ENCODE data around the gene GUCY1A1. TPM values are rescaled to one million over a fixed set of nuclear protein-coding genes. Genes with fewer than 3 reads are reported as not detected.

GUCY1A1 gene, protein sequence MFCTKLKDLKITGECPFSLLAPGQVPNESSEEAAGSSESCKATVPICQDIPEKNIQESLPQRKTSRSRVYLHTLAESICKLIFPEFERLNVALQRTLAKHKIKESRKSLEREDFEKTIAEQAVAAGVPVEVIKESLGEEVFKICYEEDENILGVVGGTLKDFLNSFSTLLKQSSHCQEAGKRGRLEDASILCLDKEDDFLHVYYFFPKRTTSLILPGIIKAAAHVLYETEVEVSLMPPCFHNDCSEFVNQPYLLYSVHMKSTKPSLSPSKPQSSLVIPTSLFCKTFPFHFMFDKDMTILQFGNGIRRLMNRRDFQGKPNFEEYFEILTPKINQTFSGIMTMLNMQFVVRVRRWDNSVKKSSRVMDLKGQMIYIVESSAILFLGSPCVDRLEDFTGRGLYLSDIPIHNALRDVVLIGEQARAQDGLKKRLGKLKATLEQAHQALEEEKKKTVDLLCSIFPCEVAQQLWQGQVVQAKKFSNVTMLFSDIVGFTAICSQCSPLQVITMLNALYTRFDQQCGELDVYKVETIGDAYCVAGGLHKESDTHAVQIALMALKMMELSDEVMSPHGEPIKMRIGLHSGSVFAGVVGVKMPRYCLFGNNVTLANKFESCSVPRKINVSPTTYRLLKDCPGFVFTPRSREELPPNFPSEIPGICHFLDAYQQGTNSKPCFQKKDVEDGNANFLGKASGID
- total RNA-seq (not detected), polyA plus RNA-seq (not detected)

DNA sequence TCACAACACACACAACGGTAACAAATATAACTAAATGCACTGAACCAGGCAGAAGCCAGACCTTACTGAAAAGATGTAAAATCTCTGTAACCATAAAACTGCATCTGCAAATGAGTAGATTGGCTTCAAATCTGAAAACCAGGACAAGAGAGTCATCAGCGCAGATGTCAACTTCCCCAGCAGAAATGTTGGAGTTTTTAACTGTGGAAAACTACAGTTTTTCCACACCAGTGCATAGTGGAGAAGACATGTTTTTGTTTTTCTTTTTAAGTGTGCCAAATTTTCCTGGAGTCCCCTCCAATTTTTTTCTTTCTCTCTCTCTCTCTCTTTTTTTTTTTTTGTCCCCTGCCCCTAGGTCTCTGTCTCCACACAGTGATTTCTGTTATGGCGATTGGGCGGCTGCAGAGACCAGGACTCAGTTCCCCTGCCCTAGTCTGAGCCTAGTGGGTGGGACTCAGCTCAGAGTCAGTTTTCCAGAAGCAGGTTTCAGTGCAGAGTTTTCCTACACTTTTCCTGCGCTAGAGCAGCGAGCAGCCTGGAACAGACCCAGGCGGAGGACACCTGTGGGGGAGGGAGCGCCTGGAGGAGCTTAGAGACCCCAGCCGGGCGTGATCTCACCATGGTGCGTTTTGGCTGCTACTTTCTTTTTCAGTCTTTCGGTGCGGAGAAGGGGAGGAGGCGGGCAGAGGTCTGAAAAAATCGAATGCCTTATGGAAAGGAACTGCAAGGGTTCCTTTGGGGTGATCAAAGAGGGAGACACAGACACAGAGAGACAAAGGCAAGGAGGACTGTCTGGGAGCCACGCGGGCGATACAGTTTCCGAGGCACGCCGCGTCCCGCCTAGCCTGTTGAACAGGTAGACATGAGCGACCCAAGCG, at the start of gene GUCY1A1:
GUCY1A1 (plus strand) TSS at position 505 of the 878 bp plus-strand sequence. CDS start 30,020 bp downstream, outside the sequence.
- peaks cover 4 to 18% (median 15%) of the 10 kb centered on the region in 3 donors for H3K4me1 Mint-ChIP-seq
- peak within 1 kb of the TSS in 6 of 7 donors; percentile 52 to 87 (median 72) for H3K4me3 Mint-ChIP-seq
- H3K36me3 ChIP-seq (ENCODE audit: insufficient read depth, low read length), result no peaks in the 10 kb centered on the region
- H3K4me1 ChIP-seq (ENCODE audit: insufficient read depth, low read length), result no peaks in the 10 kb centered on the region
- H3K27ac Mint-ChIP-seq, result no peak within 1 kb of the TSS
- ChIA-PET CTCF (no interaction called here), POLR2A (no interaction called here)
- H3K27ac ChIP-seq (ENCODE audit: low read depth, low read length), result no peak within 1 kb of the TSS
- no peaks in the 10 kb centered on the region for H3K9me3 Mint-ChIP-seq
- peaks cover 8% of the 10 kb centered on the region for H3K27me3 ChIP-seq (ENCODE audit: insufficient read depth, low read length, poor library complexity, severe bottlenecking)
- H3K4me3 ChIP-seq (ENCODE audit: low read length), result no peak within 1 kb of the TSS
- H3K36me3 Mint-ChIP-seq, result no peaks in the 10 kb centered on the region
- DNase-seq, result no peak
- no peaks in the 10 kb centered on the region for H3K9me3 ChIP-seq (ENCODE audit: low read length)
- peaks cover 28 to 45% of the 10 kb centered on the region in 2 donors for H3K27me3 Mint-ChIP-seq

DNA sequence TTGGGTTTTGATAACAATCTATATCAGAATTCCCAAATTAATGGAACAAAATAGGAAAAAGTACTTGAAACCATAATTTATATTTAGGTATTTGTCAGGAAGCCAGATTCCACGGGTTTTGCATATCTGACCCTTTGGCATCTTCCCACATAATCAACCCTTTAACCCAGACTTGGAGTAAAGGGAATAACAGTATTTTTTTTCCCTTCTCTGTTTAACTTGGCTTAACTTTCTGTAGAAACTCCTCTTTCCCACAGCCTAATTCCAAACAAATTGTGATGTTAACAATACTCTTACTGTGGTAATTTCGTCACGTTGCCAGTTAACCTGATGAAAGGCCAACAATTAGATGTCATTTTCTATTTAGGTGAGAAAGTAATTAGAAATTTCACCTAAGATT, 49.4 kb upstream of the GUCY1A1 start:
- H3K36me3 Mint-ChIP-seq, result no peaks in the 10 kb centered on the region
- no peaks in the 10 kb centered on the region for H3K9me3 ChIP-seq (ENCODE audit: low read length)
- no peak overlapping the region for H3K27ac Mint-ChIP-seq
- ChIA-PET CTCF (no interaction called here), POLR2A (no interaction called here)
- H3K9me3 Mint-ChIP-seq, result peaks cover 0 to 2% (median 0%) of the 10 kb centered on the region in 5 donors
- no peak for DNase-seq
- no peaks in the 10 kb centered on the region for H3K4me1 Mint-ChIP-seq
- H3K27ac ChIP-seq (ENCODE audit: low read depth, low read length), result no peak overlapping the region
- no peaks in the 10 kb centered on the region for H3K4me1 ChIP-seq (ENCODE audit: insufficient read depth, low read length)
- H3K36me3 ChIP-seq (ENCODE audit: insufficient read depth, low read length), result no peaks in the 10 kb centered on the region
- H3K27me3 ChIP-seq (ENCODE audit: insufficient read depth, low read length, poor library complexity, severe bottlenecking), result no peaks in the 10 kb centered on the region
- H3K4me3 Mint-ChIP-seq, result no peak overlapping the region
- no peak overlapping the region for H3K4me3 ChIP-seq (ENCODE audit: low read length)
- no peaks in the 10 kb centered on the region for H3K27me3 Mint-ChIP-seq

DNA sequence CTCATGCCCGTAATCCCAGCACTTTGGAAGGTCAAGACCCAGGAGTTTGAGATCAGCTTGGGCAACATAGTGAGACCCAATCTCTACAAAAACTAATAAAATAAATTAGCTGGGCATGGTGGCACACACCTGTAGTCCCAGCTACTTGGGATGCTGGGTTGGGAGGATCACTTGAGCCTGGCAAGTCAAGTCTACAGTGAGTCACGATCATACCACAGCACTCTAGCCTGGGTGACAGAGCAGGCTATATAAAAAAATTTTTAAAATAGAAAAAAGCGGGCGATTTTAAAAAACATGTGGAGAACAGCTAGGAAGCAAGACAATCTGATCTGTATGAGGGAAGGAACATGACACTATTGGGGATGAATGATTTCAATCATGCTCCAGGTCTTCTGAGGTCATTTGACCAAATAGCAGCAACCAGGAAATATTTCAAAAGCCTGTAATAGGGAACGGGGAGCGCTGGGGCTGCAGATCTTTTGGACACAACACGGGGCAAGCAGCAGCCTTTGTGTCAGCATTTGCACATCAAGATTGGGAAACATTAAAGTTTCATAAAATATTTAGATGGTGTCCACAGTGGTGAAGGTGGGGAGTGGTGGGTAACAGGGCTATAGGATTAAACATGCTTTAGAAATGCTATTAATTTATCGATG, 48.3 kb upstream of the GUCY1A1 start:
- peaks cover 0 to 2% (median 0%) of the 10 kb centered on the region in 5 donors for H3K9me3 Mint-ChIP-seq
- Histone ChIP-seq H3K4me3 (ENCODE audit: low read length) (no peak overlapping the region), H3K9me3 (ENCODE audit: low read length) (no peaks in the 10 kb centered on the region), H3K27ac (ENCODE audit: low read depth, low read length) (no peak overlapping the region), H3K4me1 (ENCODE audit: insufficient read depth, low read length) (no peaks in the 10 kb centered on the region), H3K27me3 (ENCODE audit: insufficient read depth, low read length, poor library complexity, severe bottlenecking) (no peaks in the 10 kb centered on the region), H3K36me3 (ENCODE audit: insufficient read depth, low read length) (no peaks in the 10 kb centered on the region)
- H3K4me1 Mint-ChIP-seq, result no peaks in the 10 kb centered on the region
- H3K27ac Mint-ChIP-seq, result no peak overlapping the region
- H3K36me3 Mint-ChIP-seq, result no peaks in the 10 kb centered on the region
- DNase-seq, result no peak
- POLR2A ChIA-PET, result no interaction called here
- CTCF ChIA-PET, result no interaction called here
- H3K27me3 Mint-ChIP-seq, result no peaks in the 10 kb centered on the region
- H3K4me3 Mint-ChIP-seq, result no peak overlapping the region

DNA sequence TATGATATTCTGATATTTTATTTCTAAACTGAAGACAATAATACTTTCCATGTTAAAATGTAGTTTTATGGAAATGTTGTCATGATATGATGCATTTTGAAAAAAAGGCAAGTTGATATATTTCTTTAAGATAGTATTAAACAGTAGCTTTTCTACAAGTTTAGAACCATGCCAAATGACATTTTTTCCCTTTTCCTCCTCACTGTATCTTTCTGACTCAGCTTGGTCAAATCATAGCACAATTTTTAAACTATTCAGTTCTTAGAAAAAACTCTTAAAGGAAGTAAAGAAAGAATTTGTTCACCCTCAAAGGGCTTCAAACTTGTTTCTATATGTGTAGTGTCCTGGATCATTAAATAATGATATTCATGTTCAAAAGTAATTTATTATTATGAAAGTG, 46.0 kb upstream of the GUCY1A1 start:
- no peak overlapping the region for H3K27ac ChIP-seq (ENCODE audit: low read depth, low read length)
- Mint-ChIP-seq H3K4me3 (no peak overlapping the region), H3K4me1 (no peaks in the 10 kb centered on the region), H3K36me3 (no peaks in the 10 kb centered on the region), H3K27me3 (no peaks in the 10 kb centered on the region), H3K27ac (no peak overlapping the region), H3K9me3 (peaks cover 0 to 2% (median 0%) of the 10 kb centered on the region in 5 donors)
- ChIA-PET CTCF (no interaction called here), POLR2A (no interaction called here)
- no peaks in the 10 kb centered on the region for H3K4me1 ChIP-seq (ENCODE audit: insufficient read depth, low read length)
- H3K36me3 ChIP-seq (ENCODE audit: insufficient read depth, low read length), result no peaks in the 10 kb centered on the region
- no peak overlapping the region for H3K4me3 ChIP-seq (ENCODE audit: low read length)
- H3K27me3 ChIP-seq (ENCODE audit: insufficient read depth, low read length, poor library complexity, severe bottlenecking), result no peaks in the 10 kb centered on the region
- no peak for DNase-seq
- H3K9me3 ChIP-seq (ENCODE audit: low read length), result no peaks in the 10 kb centered on the region

DNA sequence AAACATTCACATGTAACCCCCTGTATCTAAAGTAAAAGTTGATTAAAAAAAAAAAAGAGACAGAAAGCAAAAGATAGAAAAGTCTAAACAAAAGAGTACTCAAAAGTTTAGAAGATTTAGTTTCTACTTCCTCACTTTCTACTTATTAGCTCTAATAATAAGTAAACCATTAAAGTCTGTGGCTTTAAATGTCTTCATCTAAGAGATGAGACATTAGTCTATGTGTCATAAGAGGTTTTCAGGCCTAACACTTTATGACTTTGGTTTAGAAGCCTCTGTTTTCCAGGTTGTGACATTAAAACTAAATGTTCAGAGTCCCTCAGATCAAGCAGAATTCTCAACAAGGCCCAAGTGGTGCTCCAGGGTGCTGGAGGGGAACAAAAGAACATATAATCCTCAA, 42.2 kb upstream of the GUCY1A1 start:
- DNase-seq, result no peak
- Histone ChIP-seq H3K4me3 (ENCODE audit: low read length) (no peak overlapping the region), H3K27ac (ENCODE audit: low read depth, low read length) (no peak overlapping the region), H3K27me3 (ENCODE audit: insufficient read depth, low read length, poor library complexity, severe bottlenecking) (no peaks in the 10 kb centered on the region), H3K4me1 (ENCODE audit: insufficient read depth, low read length) (no peaks in the 10 kb centered on the region), H3K36me3 (ENCODE audit: insufficient read depth, low read length) (no peaks in the 10 kb centered on the region), H3K9me3 (ENCODE audit: low read length) (no peaks in the 10 kb centered on the region)
- CTCF ChIA-PET, result no interaction called here
- Mint-ChIP-seq H3K27me3 (no peaks in the 10 kb centered on the region), H3K36me3 (no peaks in the 10 kb centered on the region), H3K9me3 (peaks cover 0 to 2% (median 0%) of the 10 kb centered on the region in 5 donors), H3K4me1 (no peaks in the 10 kb centered on the region), H3K4me3 (no peak overlapping the region), H3K27ac (no peak overlapping the region)
- POLR2A ChIA-PET, result no interaction called here

DNA sequence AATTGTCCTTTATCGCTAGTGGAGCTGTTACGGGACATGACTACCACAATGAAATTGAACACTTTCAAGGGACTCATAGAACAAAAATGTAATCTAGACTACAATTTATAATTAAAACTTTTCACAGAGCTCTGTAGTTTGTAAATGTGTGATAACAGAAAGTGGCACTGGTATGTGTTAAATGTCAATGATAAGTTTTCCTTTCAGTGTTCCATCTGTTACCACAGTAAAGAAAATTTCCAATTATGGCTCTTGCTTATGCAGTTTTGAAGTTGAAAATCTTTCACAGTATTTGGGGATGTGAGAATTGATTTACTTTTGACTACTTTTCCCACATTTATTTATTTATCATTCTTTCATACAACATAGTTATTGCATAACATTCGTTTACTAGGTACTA, 40.1 kb upstream of the GUCY1A1 start:
- Mint-ChIP-seq H3K9me3 (peaks cover 0 to 2% (median 0%) of the 10 kb centered on the region in 5 donors), H3K27ac (no peak overlapping the region), H3K4me3 (no peak overlapping the region), H3K4me1 (no peaks in the 10 kb centered on the region), H3K27me3 (no peaks in the 10 kb centered on the region), H3K36me3 (no peaks in the 10 kb centered on the region)
- Histone ChIP-seq H3K27me3 (ENCODE audit: insufficient read depth, low read length, poor library complexity, severe bottlenecking) (no peaks in the 10 kb centered on the region), H3K4me1 (ENCODE audit: insufficient read depth, low read length) (no peaks in the 10 kb centered on the region), H3K4me3 (ENCODE audit: low read length) (no peak overlapping the region), H3K36me3 (ENCODE audit: insufficient read depth, low read length) (no peaks in the 10 kb centered on the region), H3K27ac (ENCODE audit: low read depth, low read length) (no peak overlapping the region), H3K9me3 (ENCODE audit: low read length) (no peaks in the 10 kb centered on the region)
- POLR2A ChIA-PET, result no interaction called here
- no peak for DNase-seq
- CTCF ChIA-PET, result no interaction called here

DNA sequence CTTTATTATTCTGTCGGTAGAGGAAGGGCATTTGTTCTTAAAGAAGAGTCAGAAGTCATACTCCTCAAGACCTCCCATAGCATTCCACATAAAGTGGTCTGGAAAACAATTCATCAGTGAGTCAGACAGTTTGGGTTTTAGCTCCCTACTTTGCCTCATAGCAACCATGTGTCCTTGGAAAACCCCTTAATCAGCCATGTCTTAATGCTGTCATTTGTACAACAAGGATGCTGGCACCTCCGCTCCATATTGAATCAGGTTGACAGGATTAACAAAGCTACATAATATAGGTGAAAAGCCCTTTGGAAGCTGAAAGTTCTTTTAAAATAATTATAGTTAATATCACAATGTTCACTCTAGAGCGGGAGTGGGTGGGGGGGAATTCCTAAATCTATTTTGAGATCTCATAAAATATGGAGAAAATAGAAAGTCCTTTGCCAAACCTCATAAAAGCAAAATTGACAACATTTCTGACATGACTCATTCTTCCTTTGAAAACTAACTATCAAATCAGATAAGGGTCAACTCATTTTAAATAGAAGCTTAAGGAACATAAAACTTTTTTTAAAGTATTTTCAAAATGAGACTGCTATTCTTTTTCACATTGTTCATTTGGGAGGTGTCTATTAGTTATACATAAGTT, 37.3 kb upstream of the GUCY1A1 start:
- H3K27ac Mint-ChIP-seq, result no peak overlapping the region
- H3K27me3 ChIP-seq (ENCODE audit: insufficient read depth, low read length, poor library complexity, severe bottlenecking), result no peaks in the 10 kb centered on the region
- DNase-seq, result no peak
- no peaks in the 10 kb centered on the region for H3K27me3 Mint-ChIP-seq
- H3K27ac ChIP-seq (ENCODE audit: low read depth, low read length), result no peak overlapping the region
- H3K4me3 ChIP-seq (ENCODE audit: low read length), result no peak overlapping the region
- no peaks in the 10 kb centered on the region for H3K4me1 Mint-ChIP-seq
- H3K9me3 ChIP-seq (ENCODE audit: low read length), result no peaks in the 10 kb centered on the region
- CTCF ChIA-PET, result no interaction called here
- H3K9me3 Mint-ChIP-seq, result peaks cover 0 to 2% (median 0%) of the 10 kb centered on the region in 5 donors
- H3K4me1 ChIP-seq (ENCODE audit: insufficient read depth, low read length), result no peaks in the 10 kb centered on the region
- POLR2A ChIA-PET, result no interaction called here
- no peak overlapping the region for H3K4me3 Mint-ChIP-seq
- no peaks in the 10 kb centered on the region for H3K36me3 ChIP-seq (ENCODE audit: insufficient read depth, low read length)
- H3K36me3 Mint-ChIP-seq, result no peaks in the 10 kb centered on the region
